Right lobe of liver (tissue), 6 donors: ENCODE data around the gene SLC22A23. TPM values are rescaled to one million over a fixed set of nuclear protein-coding genes. Genes with fewer than 3 reads are reported as not detected.

Source experiments
- ATAC-seq, 4 donors: fragments of 200-7000 bp; cut with Tn5 transposase; one replicate each; pipeline ENCODE4 v1.9.1; 2020; ENCODE audit warnings: mild to moderate bottlenecking in 4 of 4, moderate library complexity in 4 of 4
- DNase-seq, 3 donors: peaks; one replicate each; pipeline ENCODE4 v3.0.0-alpha.2; 2020
- H3K27ac ChIP-seq, 3 donors: fragments of 200-600 bp; one replicate each; pipeline ENCODE4 v1.8.0; 2022
- H3K27me3 ChIP-seq, 2 donors: fragments of 200-600 bp; one replicate each; pipeline ENCODE4 v1.8.0; 2022
- H3K36me3 ChIP-seq, 4 donors: fragments of 200-600 bp; sonication (generic) in 1 of 4; one replicate each; pipeline versions ENCODE4 v1.5.1 to v1.8.0; 2017 to 2022; ENCODE audit warnings: control low read depth in 1 of 4
- H3K4me1 ChIP-seq, 4 donors: fragments of 200-600 bp; sonication (generic) in 1 of 4; one replicate each; pipeline versions ENCODE4 v1.5.1 to v1.8.0; 2017 to 2022; ENCODE audit warnings: control low read depth in 1 of 4
- H3K4me3 ChIP-seq, 3 donors: fragments of 200-600 bp; one replicate each; pipeline ENCODE4 v1.8.0; 2022
- H3K9me3 ChIP-seq, 4 donors: fragments of 200-600 bp; sonication (generic) in 1 of 4; one replicate each; pipeline versions ENCODE4 v1.5.1 to v1.8.0; 2017 to 2022; ENCODE audit warnings: control low read depth in 1 of 4
- POLR2A ChIP-seq: fragments of 450-650 bp; IDR thresholded peaks from one replicate; pipeline ENCODE4 v1.6.1; 2017; ENCODE audit warnings: antibody characterized with exemption, mild to moderate bottlenecking
- WGBS: methylation state at CpG from one replicate; pipeline ENCODE4 v1.1.6; 2018; ENCODE audit warnings: low coverage, low lambda C conversion rate; ENCODE audit not compliant: insufficient coverage; ENCODE audit errors: missing lambda C conversion rate; 5-methylcytosine and 5-hydroxymethylcytosine counted together
- intact Hi-C, 2 donors: fragments of 100-400 bp; cut with DNase I; formaldehyde crosslinking; loops; one replicate each; pipeline versions ENCODE4 v1.11.2 to v1.14.1; 2022
- total RNA-seq, 6 experiments: library from RNA; depleted of rRNA in 2 of 6; stranded (reverse); fragments of >200 nt in 2 of 6; fragmentation: NEBNext Ultra II Directional in 3 of 6; extraction: Animal tissue kit (Norgen Biotek cat#: 25700) in 3 of 6; gene quantifications; one replicate each; pipeline versions ENCODE4 v1.1.0 to v1.2.4, GENCODE V29; 2016 to 2023
- TF ChIP-seq, protein P1 (sequence below), 4 donors: fragments of 200-600 bp in 3 of 4; fragments of 450-650 bp in 1 of 4; IDR thresholded peaks; one replicate each; pipeline versions ENCODE4 v1.5.1 to v1.8.0; 2016 to 2022; ENCODE audit warnings: antibody characterized with exemption in 4 of 4, mild to moderate bottlenecking in 2 of 4
- donor health status: DM: no; HTN: yes; CAD: no.
- donor health status: DM: no; HTN: no; CAD: no.
- donor health status: DM: no; HTN: no; CAD: no.
- donor health status: DM: no; HTN: yes; CAD: no.
- donor health status: DM: no; HTN: yes; CAD: no.

Gene SLC22A23
- total RNA-seq, 6 experiments from 2014 or later, result 11.7 to 27.6 (median 16.3) TPM

DNA sequence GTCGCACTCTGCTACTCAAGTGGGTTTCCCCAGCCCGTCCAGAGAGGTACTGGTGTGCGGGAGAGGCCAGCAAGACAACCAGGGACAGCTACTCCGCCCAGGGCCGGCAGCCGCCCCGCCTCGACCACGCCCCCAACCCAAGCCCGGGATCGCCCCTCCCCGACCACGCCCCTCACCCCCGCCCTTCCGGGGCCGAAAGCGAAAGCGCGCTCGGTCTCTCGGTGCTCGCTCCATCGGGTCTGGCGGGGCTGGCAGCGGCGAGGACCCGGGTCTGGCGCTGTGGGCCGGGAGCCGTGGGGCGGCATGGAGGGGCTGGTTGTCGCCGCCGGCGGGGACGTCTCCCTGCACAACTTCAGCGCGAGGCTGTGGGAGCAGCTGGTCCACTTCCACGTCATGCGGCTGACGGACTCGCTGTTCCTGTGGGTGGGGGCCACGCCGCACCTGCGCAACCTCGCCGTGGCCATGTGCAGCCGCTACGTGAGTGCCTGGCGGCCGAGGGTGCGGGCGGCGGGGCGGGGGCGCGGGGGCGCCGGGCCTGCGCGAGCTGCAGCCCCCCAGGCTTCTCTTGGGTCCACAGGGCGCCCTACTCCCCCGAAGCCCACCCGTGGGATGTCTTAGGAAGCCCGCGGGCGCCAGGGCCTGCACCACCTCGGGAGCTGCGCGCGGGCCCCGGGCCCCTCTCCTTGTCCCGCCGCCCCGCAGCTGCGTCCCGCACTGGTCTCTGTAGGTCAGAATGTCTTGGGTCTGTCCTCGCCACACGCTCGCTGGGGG lies 197.9 kb downstream of the SLC22A23 start, which contains the start of gene PSMG4:
TSS of gene PSMG4 (plus strand) at position 228 of the 771 bp plus-strand sequence. CDS start at position 304, 76 bp downstream.
- TF ChIP-seq, protein P1, sequence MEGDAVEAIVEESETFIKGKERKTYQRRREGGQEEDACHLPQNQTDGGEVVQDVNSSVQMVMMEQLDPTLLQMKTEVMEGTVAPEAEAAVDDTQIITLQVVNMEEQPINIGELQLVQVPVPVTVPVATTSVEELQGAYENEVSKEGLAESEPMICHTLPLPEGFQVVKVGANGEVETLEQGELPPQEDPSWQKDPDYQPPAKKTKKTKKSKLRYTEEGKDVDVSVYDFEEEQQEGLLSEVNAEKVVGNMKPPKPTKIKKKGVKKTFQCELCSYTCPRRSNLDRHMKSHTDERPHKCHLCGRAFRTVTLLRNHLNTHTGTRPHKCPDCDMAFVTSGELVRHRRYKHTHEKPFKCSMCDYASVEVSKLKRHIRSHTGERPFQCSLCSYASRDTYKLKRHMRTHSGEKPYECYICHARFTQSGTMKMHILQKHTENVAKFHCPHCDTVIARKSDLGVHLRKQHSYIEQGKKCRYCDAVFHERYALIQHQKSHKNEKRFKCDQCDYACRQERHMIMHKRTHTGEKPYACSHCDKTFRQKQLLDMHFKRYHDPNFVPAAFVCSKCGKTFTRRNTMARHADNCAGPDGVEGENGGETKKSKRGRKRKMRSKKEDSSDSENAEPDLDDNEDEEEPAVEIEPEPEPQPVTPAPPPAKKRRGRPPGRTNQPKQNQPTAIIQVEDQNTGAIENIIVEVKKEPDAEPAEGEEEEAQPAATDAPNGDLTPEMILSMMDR (IDR thresholded peaks at IDR 0.05), result no peak
- peak; percentile 51 for TF ChIP-seq POLR2A
- H3K36me3 ChIP-seq, result peaks cover 0 to 4% (median 0%) of the 10 kb centered on the region in 4 donors
- peak within 1 kb of the TSS; percentile 56 to 83 (median 80) for H3K27ac ChIP-seq
- WGBS, result 0% methylated on average over 6 of the region's 80 CpGs
- DNase-seq, result peak; percentile 97 to 98 (median 98)
- ATAC-seq, result peak; percentile 96 to 98 (median 98)
- no peaks in the 10 kb centered on the region for H3K9me3 ChIP-seq
- peaks cover 0 to 20% (median 10%) of the 10 kb centered on the region in 4 donors for H3K4me1 ChIP-seq
- intact Hi-C loops, result loop anchor here in 1 of 2 donors (10.0 kb wide), 1 partner anchor 134 kb away; no protein-coding TSS in a partner anchor
- H3K4me3 ChIP-seq, result peak within 1 kb of the TSS; percentile 94 to 98 (median 97)
- H3K27me3 ChIP-seq, result no peaks in the 10 kb centered on the region

DNA sequence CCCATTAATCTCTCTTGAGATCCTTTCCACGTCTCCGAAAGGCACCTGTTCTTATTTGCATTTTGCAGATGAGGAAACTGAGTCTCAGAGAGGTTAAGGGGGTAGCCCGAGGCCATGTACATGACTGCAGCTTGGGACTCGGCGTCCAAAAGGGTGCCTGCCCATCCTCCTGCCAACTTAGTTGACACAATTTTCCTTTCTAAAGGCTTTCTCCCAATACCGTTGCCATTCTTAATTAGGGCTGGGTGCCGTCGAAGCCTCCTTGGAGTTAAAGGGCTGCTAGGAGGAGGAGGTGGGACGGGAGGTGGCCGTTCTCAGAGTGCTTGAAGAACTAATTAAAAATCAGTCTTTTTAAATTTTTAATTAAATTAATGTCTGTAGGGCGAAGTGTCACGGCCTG lies 198.6 kb downstream of the SLC22A23 start:
- intact Hi-C loops, result loop anchor here in 1 of 2 donors (10.0 kb wide), 1 partner anchor 133 kb away; no protein-coding TSS in a partner anchor
- peaks cover 0 to 15% (median 7%) of the 10 kb centered on the region in 4 donors for H3K4me1 ChIP-seq
- H3K4me3 ChIP-seq, result peak overlapping the region; percentile 94 to 98 (median 97)
- H3K27ac ChIP-seq, result no peak overlapping the region
- no peaks in the 10 kb centered on the region for H3K36me3 ChIP-seq
- no peak for ATAC-seq
- H3K27me3 ChIP-seq, result no peaks in the 10 kb centered on the region
- DNase-seq, result no peak
- WGBS, result 58% methylated on average over 12 of the region's 12 CpGs
- no peak for TF ChIP-seq POLR2A
- TF ChIP-seq, protein P1 (IDR thresholded peaks at IDR 0.05), result no peak
- no peaks in the 10 kb centered on the region for H3K9me3 ChIP-seq

DNA sequence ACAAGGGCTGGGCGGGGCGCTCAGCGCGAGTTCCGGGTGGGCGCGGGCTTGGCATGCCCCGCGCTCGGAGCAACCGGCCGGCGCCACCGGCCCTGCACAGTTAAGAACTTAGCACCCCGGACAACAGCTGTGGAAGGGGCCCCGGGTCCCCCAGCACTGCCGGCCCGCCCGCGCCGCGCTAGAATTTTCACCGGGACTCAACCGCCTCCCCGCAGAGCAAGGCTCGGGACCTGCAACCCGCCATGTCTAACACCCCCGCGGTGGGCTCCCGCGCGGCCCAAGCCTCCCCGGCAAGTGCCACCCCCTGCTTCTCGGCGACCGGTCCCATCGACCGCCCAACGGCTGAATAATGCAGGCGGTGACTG lies 203.3 kb downstream of the SLC22A23 start:
- H3K4me1 ChIP-seq, result no peaks in the 10 kb centered on the region
- no peak overlapping the region for H3K27ac ChIP-seq
- no peaks in the 10 kb centered on the region for H3K36me3 ChIP-seq
- no peaks in the 10 kb centered on the region for H3K27me3 ChIP-seq
- TF ChIP-seq POLR2A, result no peak
- TF ChIP-seq, protein P1 (IDR thresholded peaks at IDR 0.05), result no peak
- intact Hi-C loops, result loop anchor here (5.0 to 10.0 kb wide), 2 partner anchors 126 to 129 kb away; no protein-coding TSS in a partner anchor
- WGBS, result 96% methylated on average over 23 of the region's 40 CpGs
- no peak for ATAC-seq
- H3K9me3 ChIP-seq, result no peaks in the 10 kb centered on the region
- H3K4me3 ChIP-seq, result no peak overlapping the region
- no peak for DNase-seq

DNA sequence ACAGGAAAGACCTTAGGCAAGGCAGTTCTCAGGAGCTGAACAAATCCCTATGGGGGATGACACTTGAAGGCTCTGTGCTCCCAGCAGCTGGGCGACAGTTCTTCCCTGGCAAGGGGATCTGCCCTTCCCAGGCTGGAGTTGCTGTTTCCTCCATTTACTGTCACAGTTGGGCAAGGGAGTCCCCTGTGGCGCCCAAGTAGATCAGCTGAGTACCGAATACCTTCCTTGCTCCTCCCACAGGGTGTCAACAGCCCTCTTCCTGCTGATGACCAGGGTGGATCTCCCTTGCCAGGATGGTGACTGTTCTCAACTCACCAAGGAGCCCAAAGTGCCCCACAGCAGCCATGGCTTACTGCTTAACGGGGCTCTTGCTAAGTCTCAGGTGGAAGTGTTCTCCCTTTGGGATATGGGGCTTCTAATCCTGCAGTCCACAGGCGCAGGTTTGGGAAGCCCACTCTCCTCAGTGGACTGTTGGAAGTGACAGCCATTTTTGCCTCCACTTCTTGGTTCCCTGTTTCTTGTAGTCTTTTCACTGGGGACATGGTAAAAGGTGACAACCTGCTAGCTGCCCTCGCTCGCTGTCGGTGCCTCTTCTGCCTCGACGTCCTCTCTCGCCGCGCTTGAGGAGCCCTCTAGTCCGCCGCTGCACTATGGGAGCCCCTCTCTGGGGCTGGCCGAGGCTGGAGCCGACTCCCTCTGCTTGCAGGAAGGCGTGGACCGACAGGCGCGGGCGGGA lies 203.8 kb downstream of the SLC22A23 start:
- intact Hi-C loops, result loop anchor here (5.0 to 10.0 kb wide), 2 partner anchors 126 to 128 kb away; no protein-coding TSS in a partner anchor
- no peak for TF ChIP-seq POLR2A
- TF ChIP-seq, protein P1 (IDR thresholded peaks at IDR 0.05), result no peak
- DNase-seq, result no peak
- no peak overlapping the region for H3K4me3 ChIP-seq
- H3K27me3 ChIP-seq, result no peaks in the 10 kb centered on the region
- no peaks in the 10 kb centered on the region for H3K36me3 ChIP-seq
- no peaks in the 10 kb centered on the region for H3K4me1 ChIP-seq
- no peaks in the 10 kb centered on the region for H3K9me3 ChIP-seq
- no peak overlapping the region for H3K27ac ChIP-seq
- WGBS, result 94% methylated on average over 8 of the region's 22 CpGs
- no peak for ATAC-seq
